ENCODE results near the gene PRUNE2. TPM values are rescaled to one million over a fixed set of nuclear protein-coding genes. Genes with fewer than 3 reads are reported as not detected.

Gene PRUNE2
- total and polyA plus RNA-seq, 2 of the 8 experiments (the other 6 are each of a cell fraction or from before 2014, with no cell fraction given), result 5.5 to 13.3 TPM

DNA sequence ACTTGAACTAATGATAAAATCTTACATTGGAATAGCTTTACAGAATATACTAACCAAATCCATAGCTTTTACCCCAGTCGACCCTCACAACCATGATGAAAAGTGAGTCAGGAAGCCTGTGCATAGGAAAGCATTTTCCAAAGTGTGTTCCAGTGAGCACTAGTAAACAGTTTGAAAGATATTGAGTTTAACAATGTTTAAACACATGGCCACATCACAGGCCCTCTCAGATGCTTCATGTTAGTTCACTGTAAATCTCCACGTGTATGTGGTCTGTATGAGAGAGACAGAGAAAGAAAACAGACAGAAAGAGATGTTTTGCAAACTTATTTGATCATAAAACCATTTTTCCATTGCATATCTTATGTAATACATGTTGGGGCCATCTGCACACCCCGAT is 27.0 kb downstream of the PRUNE2 start:
- Histone ChIP-seq H2BK12ac (ENCODE audit: low read depth, low read length) (no peak overlapping the region), H3K56ac (replicated peaks; ENCODE audit: insufficient read length, low read depth, low read length) (no peak overlapping the region), H3K9me3 (ENCODE audit: insufficient read depth in 2 of 2, low read depth in 1 of 2, low read length in 1 of 2) (no peaks in the 10 kb centered on the region), H2AFZ (ENCODE audit: low read length) (no peak overlapping the region), H3K4me1 (replicated peaks in 1 of 4; ENCODE audit: control insufficient read depth in 3 of 4, insufficient read depth in 4 of 4, low read length in 3 of 4) (peaks cover 0 to 3% (median 1%) of the 10 kb centered on the region in 4 experiments; a peak in 2 of 7 replicates), H4K5ac (ENCODE audit: insufficient read length, low read depth, low read length) (no peak overlapping the region), H2AK5ac (ENCODE audit: low read depth, low read length) (no peak overlapping the region), H3K79me1 (ENCODE audit: low read depth, low read length) (no peaks in the 10 kb centered on the region), H3K27me3 (replicated peaks in 1 of 4; ENCODE audit: control insufficient read depth in 3 of 4, extremely low read depth in 1 of 4, insufficient read depth in 3 of 4, low read length in 3 of 4) (no peaks in the 10 kb centered on the region), H2BK5ac (ENCODE audit: low read depth, low read length) (no peak overlapping the region), H3K4me2 (ENCODE audit: insufficient read depth in 1 of 2, low read depth in 2 of 2, low read length in 2 of 2) (no peak overlapping the region), H3K23me2 (ENCODE audit: low read depth, low read length) (no peaks in the 10 kb centered on the region), H3K79me2 (ENCODE audit: control insufficient read depth in 1 of 2, insufficient read depth in 2 of 2, low read length in 2 of 2) (no peaks in the 10 kb centered on the region), H3K27ac (ENCODE audit: low read depth, low read length) (no peak overlapping the region), H4K91ac (replicated peaks; ENCODE audit: insufficient read length, low read length) (no peak overlapping the region), H2BK20ac (ENCODE audit: low read length) (no peak overlapping the region), H3K36me3 (ENCODE audit: control insufficient read depth in 2 of 4, insufficient read depth in 4 of 4, low read length in 3 of 4) (no peaks in the 10 kb centered on the region), H3K18ac (ENCODE audit: extremely low read depth, low read length) (no peak overlapping the region), H3K4me3 (ENCODE audit: extremely low read depth in 1 of 4, insufficient read depth in 2 of 4, low read depth in 3 of 4, low read length in 4 of 4) (no peak overlapping the region), H3K23ac (ENCODE audit: insufficient read length) (no peak overlapping the region), H3K14ac (ENCODE audit: insufficient read length) (no peak overlapping the region), H4K8ac (ENCODE audit: extremely low read depth, insufficient read depth, low read length) (no peak overlapping the region), H4K20me1 (replicated peaks in 1 of 2; ENCODE audit: control insufficient read depth in 1 of 2, insufficient read depth in 2 of 2, low read length in 2 of 2) (no peaks in the 10 kb centered on the region), H3K4ac (replicated peaks; ENCODE audit: insufficient read length, low read depth, low read length) (no peak overlapping the region), H3K9ac (replicated peaks in 1 of 4; ENCODE audit: extremely low read depth in 1 of 4, low read depth in 3 of 4, low read length in 3 of 4) (no peak overlapping the region), H2BK15ac (ENCODE audit: low read length) (no peak overlapping the region), H2BK120ac (replicated peaks; ENCODE audit: low read depth, low read length) (no peak overlapping the region)
- POLR2A ChIA-PET (ENCODE audit: partially characterized antibody), result interaction anchor here (0.7 kb wide), 1 partner anchor 9 kb away, joined by 3 read pairs; no protein-coding TSS in a partner anchor
- CTCF ChIA-PET (ENCODE audit: partially characterized antibody), result interaction anchor here (0.9 to 1.9 kb wide), 4 partner anchors 8 to 123 kb away, joined by 3 to 5 read pairs (median 4); no protein-coding TSS in a partner anchor
- no peak for FAIRE-seq
- DNase-seq (ENCODE audit: low read depth in 1 of 2, low spot score in 2 of 2), result no peak
- 87% methylated on average over 3 of the region's 3 CpGs; no CpG with 5 or more reads in 1 of the 2 experiments for WGBS, 2 experiments (ENCODE audit: extremely low coverage in 1 of 2, insufficient coverage in 1 of 2, insufficient read length in 1 of 2, insufficient replicate concordance in 2 of 2, low coverage in 1 of 2, low lambda C conversion rate in 2 of 2, missing lambda C conversion rate in 1 of 2)
- TF ChIP-seq CHD1 (IDR thresholded peaks at IDR 0.05; ENCODE audit: low read depth, low read length), result no peak
- no peak for TF ChIP-seq ASH2L (IDR thresholded peaks at IDR 0.05; ENCODE audit: low read length)
- no peak for TF ChIP-seq TEAD4 (IDR thresholded peaks at IDR 0.05; ENCODE audit: low read depth, low read length)
- no peak for TF ChIP-seq NRF1 (IDR thresholded peaks at IDR 0.05; ENCODE audit: low read depth, low read length)
- TF ChIP-seq SRF (IDR thresholded peaks at IDR 0.05; ENCODE audit: low read depth, low read length), result no peak
- TF ChIP-seq PHF8 (conservative IDR thresholded peaks at IDR 0.05; ENCODE audit: low read depth, low read length), result no peak
- no peak for TF ChIP-seq CEBPB (IDR thresholded peaks at IDR 0.05; ENCODE audit: low read depth, low read length)
- no peak for TF ChIP-seq ZNF274 (IDR thresholded peaks at IDR 0.05; ENCODE audit: borderline replicate concordance, extremely low read depth, low read length)
- TF ChIP-seq SIN3A (conservative IDR thresholded peaks at IDR 0.05 in 1 of 2, IDR thresholded peaks at IDR 0.05 in 1 of 2; ENCODE audit: low read depth in 1 of 2, low read length in 2 of 2), result no peak
- TF ChIP-seq TCF12 (IDR thresholded peaks at IDR 0.05; ENCODE audit: low read depth, low read length), result no peak
- no peak for TF ChIP-seq POLR2AphosphoS5 (IDR thresholded peaks at IDR 0.05; ENCODE audit: low read depth, low read length)
- TF ChIP-seq BCL11A (IDR thresholded peaks at IDR 0.05; ENCODE audit: low read depth in 2 of 2, low read length in 2 of 2), result no peak
- TF ChIP-seq GTF2F1 (IDR thresholded peaks at IDR 0.05; ENCODE audit: borderline replicate concordance, low read depth, low read length), result no peak
- no peak for TF ChIP-seq SAP30 (IDR thresholded peaks at IDR 0.05; ENCODE audit: insufficient read depth, insufficient replicate concordance, low read length)
- TF ChIP-seq EZH2 (IDR thresholded peaks at IDR 0.05; ENCODE audit: low read depth, low read length, severe bottlenecking), result no peak

All from H1 (cell line).